GM21529 (cell line): ENCODE results near the gene SCN8A.

Experiments
- ATAC-seq: cut with Tn5 transposase; IDR thresholded peaks from one replicate; pipeline ENCODE4 v1.9.1; 2021; ENCODE audit not compliant: unreplicated experiment

The SCN8A gene

DNA sequence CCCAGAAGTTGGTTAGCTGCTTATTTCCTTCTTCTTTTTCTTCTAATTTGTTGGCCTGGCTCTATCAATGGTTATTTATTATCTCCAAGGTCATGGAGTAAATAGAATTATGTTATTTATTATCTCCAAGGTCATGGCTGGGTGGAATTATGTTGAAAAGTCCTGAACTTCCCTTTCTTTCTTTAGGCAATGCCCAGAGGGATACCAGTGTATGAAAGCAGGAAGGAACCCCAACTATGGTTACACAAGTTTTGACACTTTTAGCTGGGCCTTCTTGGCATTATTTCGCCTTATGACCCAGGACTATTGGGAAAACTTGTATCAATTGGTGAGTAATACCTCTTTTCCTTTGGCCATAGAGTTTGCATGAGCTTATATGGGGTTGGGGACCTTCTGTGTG, 111.6 kb downstream of the SCN8A start:
- ATAC-seq = no peak

GRCh38 chr12:51705450-51705849, 114.4 kb downstream of the SCN8A start:
- ATAC-seq = no peak

- ATAC-seq = no peak
Measured at GRCh38 chr12:51706206-51706605, 115.2 kb downstream of the SCN8A start.

DNA sequence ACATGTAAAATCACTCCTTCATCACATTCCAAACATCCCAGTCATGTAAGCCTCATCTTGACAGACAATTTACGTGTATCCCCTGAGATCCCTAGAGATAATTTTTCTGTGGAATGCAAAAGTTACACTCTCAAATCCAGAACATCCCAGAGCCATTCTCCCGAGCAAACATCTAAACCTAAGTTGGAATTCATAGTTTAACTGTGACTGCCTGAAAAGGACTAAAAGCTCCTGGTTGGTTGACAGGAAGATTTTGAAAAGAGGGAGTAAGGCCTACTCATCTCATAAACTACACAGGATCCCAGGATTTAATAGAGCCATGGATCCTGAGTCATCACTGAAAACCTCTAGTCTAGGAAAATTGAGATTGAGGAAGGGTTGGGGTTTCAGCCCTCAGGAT, 123.6 kb downstream of the SCN8A start:
- ATAC-seq = no peak

DNA sequence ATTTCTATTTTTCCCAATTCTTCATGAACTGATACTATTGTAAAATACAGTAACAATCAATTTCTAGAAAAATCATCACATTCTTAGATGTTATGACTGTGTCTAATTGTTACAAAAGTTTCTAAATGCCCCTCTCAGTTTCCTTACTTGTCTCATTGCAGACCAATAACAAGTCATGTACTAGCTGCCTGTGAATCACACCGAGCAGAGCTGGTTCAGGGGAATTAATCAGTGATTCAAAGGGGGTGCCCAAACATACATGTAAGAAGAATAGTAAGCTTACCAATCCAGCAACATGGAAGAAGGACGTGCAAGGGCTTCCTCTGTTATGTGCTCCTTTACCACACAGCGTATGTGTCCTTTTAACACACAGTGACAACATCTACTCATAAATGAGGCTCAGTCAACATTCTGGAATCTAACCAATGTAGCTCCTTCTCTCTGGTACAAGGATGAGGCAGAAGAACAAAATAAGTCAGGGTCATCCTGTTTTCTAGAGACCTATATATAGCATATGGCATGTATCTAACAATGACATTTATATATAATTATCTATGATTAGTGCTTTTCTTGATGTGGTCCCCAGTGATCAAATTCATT, 126.4 kb downstream of the SCN8A start:
- ATAC-seq = no peak

- ATAC-seq = no peak
Measured at GRCh38 chr12:51721282-51721940, 130.4 kb downstream of the SCN8A start.

- no peak for ATAC-seq
Measured at GRCh38 chr12:51722431-51722830, 131.4 kb downstream of the SCN8A start.

GRCh38 chr12:51726161-51726560, 135.1 kb downstream of the SCN8A start:
- no peak for ATAC-seq

DNA sequence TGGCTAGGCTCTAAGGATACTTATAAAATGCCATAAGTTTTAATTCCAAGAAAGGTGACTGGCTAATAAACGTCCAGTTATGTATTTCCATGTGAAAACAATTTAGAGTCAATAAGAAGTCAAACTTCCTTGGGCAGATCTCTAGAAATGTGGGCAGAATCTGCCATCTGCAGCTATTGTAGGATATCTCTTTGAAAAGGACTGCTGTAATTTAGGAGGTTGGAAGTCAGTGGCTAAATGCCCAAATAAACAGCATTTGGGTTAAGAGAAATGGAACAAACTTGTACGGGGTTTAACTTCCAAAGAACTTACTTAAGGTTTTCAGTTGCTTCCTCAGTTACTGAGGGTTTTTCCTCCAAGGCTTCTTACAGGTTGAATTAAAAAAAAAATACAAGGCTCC, 135.9 kb downstream of the SCN8A start:
- ATAC-seq = no peak

DNA sequence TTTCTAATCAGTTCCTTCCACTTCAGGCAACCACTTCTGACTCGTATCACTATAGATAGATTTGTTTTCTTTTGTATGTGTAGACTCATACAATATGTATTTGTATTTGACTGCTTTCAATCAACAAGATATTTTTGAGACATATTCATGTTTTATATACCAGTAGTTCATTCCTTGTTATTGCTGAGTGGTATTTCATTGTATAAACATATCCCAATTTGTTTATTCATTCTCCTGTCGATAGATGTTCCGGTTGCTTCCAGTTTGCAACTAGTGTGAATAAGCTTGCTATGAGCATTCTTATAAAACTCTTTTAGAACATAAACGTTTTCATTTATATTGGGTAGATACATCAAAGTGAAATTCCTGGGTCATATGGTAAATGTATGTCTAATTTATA, 138.3 kb downstream of the SCN8A start:
- ATAC-seq = no peak

DNA sequence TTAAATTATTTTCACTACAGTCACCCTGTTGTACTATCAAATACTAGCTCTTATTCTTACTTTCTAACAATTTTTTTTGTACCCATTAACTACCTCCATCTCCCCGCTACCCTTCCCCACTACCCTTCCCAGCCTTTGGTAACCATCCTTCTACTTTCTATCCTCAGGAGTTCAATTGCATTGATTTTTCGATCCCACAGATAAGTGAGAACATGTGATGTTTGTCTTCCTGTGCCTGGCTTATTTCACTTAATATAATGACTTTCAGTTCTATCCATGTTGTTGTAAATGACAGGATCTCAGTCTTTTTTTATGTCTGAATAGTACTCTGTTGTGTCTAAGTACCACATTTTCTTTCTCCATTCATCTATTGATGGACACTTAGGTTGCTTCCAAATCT, 139.7 kb downstream of the SCN8A start:
- no peak for ATAC-seq

GRCh38 chr12:51740536-51740935, 149.5 kb downstream of the SCN8A start:
- ATAC-seq = no peak

- no peak for ATAC-seq
Measured at GRCh38 chr12:51744235-51744634, 153.2 kb downstream of the SCN8A start.

DNA sequence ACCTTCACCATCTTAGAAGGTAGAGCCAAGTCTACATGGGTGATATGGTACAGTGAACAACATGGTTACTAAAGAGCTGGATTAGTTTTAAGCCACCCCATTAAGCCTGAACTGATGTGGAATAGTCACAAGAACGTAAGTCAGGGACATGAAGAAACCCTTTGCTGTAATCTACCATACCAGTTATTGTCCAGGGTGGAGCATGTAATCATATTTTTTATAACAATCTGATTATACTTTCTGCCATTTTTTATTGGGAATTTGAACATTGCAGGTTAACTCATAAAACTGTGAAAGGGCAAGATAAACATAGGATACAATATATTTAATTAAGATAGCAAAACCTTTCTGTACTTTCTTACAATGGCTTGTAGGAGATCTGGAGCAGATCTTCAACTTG, 153.9 kb downstream of the SCN8A start:
- no peak for ATAC-seq

DNA sequence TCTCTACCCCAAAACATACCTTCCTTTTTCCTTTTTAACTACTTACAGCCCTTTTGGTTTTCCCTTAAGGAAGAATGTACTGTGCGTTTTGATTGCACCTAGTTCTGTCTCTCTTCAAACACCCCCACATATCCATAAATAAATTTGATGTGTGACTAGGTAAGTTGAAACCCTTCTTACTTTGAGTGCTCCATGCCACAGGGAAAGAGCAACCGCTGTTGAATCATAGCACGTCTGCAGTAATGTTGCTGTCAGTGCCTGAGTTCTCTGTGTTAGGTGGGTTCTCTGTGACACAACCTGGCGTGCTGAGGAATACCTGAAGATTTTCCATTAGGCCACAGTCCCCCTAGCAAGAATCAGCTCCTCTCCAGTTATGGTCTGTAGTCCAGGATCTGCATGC, 155.4 kb downstream of the SCN8A start:
- no peak for ATAC-seq

GRCh38 chr12:51748235-51748634, 157.2 kb downstream of the SCN8A start:
- no peak for ATAC-seq

- ATAC-seq = no peak
Measured at GRCh38 chr12:51749206-51749985, 158.4 kb downstream of the SCN8A start.

GRCh38 chr12:51749986-51750317, 158.9 kb downstream of the SCN8A start:
- no peak for ATAC-seq

DNA sequence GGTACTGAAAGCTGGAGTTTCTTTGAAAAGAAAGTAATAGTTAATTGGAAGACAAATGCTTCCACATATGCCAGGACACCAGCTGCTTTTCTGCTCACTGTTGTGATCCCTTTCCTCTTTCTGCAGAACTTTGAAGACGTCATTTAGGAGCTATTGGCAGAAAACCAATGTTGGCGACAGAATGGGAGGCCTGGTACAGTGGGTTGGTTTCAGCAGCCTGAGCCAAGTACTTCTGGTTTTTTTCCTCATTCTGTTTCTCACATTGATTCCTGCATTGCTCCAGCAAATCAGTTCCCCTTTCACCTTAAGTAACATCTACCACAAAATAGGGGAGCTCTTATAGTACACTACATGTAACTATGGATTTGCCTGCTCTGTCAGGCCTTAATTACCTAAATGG, 160.6 kb downstream of the SCN8A start:
- no peak for ATAC-seq

GRCh38 chr12:51752234-51752889, 161.3 kb downstream of the SCN8A start:
- no peak for ATAC-seq

DNA sequence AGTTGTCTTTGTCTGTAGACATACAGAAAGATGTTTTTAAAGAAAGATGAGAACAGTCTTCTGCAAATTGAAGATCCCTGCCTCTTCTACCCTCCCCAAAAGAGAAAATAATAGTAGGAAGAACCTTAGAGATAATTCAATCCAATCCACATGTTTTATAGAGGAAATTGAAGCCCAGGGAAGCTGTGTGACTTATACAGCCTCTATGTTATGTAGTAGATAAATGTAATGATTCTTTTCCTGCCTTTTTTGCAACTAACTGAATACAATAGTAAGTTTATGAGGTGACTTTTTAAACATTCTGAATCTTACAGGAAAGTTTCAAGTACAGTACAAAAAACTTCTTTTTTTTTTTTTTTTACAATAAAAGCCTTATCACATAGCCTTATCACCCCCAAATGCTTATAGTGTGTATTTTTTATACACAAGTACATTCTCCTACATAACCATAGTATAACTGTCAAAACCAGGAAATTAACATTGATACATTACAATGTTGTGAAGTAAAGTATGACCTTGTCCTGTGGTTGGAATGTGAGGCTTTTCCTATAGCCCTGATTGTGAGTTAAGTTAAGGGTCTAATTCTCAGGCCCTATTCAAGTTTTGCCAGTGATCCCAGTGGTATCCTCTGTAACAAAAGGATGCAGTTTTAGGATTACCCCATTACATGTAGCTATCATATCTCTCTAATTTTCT, 163.1 kb downstream of the SCN8A start:
- ATAC-seq = no peak
